HG03378 (cell line): ENCODE results near the gene OPN1MW3.
"Not testable (repeated sequence)": the region's sequence is repeated elsewhere in the genome, so short reads cannot be mapped to it uniquely, and the experiment has no call there.

Experiments
- ATAC-seq: cut with Tn5 transposase; IDR thresholded peaks from one replicate; pipeline ENCODE4 v1.9.1; 2021; ENCODE audit warnings: mild to moderate bottlenecking, moderate library complexity; ENCODE audit not compliant: unreplicated experiment

OPN1MW3 gene

DNA sequence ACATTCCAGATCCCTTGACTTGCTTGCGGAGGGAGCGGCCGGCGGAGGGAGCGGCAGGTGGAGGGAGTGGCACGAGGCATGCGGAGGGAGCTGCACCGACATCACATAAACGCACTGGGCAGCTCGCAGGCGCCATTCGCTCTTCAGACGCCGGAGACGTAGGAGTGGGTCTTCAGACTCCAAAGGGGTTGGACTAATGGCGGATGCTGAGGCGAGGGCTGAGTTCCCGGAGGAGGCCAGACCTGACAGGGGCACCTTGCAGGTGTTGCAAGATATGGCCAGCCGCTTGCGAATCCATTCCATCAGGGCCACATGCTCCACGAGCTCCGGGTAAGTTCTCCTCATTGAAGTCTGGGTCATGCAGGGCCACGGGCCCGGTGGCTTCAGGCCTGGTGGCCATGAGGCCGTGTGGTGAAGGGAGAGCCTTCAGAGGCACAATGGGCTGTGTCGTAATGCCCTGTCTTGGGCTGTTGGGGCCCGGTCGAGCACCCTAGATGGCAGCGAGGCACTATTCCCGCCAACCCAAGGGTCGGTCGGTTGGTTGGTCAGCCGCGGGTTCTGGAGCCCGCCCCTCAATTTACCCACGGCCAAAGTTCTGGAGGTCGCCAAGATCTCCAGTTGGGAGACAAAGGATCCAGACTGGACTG lies 38.4 kb downstream of the OPN1MW3 start, which contains the start of gene TKTL1:
Gene TKTL1, plus strand, starts transcription at position 132 of the 647 bp plus-strand sequence. Its CDS starts 65 bp downstream, at position 197.
- ATAC-seq, result no peak

DNA sequence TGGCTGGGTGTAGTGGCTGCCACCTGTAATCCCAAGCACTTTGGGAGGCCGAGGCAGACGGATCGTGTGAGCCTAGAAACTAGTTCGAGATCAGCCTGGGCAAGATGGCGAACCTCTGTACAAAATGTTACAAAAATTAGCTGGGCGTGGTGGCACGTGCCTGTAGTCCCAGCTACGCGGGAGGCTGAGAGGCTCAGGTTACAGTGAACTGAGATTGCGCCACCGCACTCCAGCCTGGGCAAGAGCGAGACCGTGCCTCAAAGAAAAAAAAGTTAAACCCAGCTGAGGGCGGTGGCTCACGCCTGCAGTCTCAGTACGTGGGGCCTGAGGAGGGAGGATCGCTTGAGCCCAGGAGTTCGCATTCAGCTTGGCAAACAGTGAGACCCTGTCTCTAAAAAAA lies 39.3 kb downstream of the OPN1MW3 start:
- no peak for ATAC-seq

DNA sequence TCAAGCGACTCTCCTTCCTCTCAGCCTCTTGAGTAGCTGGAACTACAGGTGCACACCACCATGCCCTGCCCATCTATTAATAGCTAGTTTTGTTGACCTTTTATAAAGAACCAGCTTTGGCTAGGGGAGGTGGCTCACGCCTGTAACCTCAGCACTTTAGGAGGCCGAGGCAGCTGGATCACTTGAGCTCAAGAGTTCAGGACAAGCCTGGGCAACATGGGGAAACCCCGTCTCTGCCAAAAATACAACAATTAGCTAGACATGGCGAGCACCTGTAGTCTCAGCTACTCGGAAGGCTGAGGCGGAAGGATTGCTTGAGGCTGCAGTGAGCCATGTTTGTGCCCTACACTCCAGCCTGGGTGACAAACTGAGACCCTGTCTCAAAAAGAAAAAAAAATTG lies 40.9 kb downstream of the OPN1MW3 start:
- ATAC-seq, result no peak

DNA sequence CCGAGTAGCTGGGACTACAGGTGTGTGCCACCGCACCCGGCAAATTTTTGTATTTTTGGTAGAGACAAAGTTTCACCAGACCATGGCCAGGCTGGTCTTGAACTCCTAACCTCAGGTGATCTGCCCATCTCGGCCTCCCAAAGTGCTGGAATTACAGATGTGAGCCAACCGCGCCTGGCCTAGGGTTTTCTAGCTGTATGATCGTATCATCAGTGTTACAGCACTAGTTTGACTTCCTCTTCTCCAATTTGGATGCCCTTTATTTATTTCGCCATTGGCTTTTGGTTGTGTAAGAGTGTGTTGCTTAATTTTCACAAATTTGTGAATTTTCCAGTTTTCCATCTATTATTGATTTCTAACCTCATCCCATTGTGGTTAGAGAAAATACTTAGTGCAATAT lies 43.4 kb downstream of the OPN1MW3 start:
- ATAC-seq, result no peak

DNA sequence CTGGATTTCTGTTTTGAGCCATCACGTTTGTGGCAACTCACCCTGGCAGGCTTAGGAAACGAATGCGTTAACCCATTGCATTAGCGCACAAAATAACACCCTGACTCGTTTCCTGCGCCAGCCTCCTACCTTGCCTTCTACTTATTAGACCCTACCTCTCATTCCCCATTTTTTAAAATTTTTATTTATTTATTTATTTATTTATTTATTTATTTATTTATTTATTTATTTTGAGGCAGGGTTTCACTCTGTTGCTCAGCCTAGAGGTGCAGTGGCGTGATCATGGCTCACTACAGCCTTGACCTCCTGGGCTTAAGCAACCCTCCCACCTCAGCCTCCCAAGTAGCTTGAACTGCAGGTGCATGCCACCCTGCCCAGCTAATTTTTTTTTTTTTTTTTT lies 45.6 kb downstream of the OPN1MW3 start:
- not testable (repeated sequence) for ATAC-seq

DNA sequence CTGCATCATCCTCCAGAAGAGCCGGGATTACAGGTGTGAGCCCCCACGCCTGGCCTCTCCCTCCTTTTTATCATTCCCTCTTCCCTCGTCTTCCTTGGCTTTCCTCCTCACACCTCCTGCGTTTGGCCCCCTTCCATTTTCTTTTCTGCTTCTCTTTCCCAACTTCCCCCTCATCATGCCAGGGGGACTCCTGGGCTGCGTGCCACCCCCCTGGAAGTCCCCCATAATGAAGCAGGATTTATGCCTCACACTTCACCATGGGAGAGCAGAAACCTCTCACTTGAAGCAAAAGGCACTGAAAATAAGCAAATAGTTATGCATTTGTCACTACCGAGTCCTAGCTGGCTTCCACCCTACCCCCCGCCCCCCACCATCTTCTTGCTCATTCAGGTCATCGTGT lies 46.1 kb downstream of the OPN1MW3 start:
- no peak for ATAC-seq

DNA sequence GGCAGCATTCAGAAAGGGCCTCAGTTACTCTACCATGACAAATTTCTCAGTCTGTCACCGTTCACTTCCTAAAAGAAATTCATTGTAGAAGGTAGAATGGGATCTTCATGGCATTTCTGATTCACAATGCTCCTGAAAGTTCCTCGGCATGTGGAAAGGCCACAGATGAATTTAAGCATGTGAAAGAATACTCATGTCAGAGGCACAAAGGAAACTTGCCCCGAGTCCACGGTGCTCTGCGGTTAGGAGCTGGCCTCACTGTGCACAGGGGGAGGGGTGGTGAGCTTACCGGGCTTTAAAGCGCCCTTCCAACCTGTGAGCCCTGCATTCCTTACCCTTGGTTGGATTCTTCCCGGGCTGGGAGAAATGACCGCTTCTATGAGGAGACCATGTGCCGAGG lies 47.5 kb downstream of the OPN1MW3 start:
- no peak for ATAC-seq

DNA sequence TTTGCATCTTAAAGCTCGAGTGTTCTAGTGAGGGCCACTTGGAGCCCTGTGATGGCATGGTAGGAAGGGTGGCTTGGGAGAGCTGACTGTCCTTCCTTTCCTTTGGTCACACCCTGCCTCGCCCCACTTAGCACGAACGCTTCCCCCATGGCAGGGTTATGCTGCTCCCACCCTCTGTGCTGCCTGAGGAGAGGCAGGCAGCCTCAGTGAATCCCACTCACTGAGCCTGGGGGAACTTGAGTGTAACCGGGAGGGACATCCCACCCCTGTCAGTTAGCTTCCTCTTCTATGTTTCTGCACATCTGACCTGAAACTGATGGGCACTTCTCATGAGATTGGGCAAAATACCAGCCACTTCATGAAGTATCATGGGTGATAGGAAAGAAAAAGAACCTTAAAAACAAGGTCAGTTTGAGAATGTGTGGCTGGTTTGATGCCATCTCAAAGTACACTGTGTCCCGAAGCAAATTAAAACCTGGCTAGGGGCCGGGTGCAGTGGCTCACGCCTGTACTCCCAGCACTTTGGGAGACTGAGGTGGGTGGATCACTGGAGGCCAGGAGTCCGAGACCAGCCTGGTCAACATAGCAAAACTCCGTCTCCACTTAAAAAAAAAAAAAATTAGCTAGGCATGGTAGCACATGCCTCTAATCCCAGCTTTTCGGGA lies 48.3 kb downstream of the OPN1MW3 start:
- ATAC-seq, result no peak

DNA sequence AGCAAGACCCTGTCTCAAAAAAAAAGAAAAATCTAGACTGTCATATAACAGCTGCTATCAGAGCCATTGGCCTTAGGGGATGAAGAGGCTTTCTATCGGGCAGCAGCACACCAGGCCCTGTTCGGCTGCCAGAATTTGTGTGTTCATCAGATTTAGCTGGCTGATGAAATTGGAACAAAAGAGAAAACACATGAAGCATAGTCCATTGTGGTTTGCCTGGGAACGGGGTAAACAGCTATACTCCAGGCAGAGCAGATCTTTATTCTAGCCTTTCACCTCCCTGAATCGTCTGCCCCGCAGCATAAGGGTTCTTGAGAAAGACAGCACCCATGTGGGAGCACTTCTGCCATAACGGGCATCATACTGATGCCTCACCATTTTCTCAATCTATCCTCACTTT lies 49.8 kb downstream of the OPN1MW3 start:
- no peak for ATAC-seq

DNA sequence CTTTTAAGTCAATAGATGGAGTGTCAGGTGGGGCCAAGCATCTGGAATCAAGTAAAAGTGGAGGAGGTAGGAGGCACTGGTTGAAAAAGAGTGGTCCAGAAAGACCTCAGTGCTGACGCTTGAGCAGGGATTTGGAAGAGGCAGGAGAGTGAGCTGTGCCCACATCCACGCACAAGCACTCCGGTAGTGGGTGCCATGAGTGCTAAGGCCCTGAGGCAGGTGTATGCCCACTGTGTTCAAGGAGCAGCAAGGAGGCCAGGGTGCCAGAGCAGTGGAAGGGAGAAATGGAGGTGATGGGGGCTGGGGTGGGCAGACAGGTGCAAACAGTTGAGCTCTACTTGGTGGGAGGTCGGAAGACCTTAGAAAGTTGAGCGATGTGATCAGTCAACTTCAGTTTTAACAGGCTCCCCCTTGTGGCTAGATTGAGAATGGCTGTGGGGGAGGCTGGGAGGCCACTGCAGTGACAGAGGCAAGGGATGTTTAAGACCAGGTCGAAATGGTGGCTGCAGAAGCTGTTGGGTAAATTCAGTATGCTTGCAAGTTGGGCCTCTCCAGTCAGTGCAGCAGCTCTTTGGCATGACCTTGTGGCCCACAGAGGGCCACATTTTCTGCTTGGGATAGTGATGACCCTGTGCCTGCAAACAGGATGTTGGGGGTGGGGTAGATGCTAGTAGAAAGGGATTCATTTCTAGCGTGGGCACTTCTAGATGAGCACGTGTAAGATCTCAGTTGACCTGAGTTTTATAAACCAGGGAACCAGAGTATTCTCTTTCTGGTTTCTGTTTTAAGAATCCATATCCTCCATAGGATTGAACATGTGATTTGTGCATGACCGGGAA lies 50.9 kb downstream of the OPN1MW3 start:
- ATAC-seq, result no peak

DNA sequence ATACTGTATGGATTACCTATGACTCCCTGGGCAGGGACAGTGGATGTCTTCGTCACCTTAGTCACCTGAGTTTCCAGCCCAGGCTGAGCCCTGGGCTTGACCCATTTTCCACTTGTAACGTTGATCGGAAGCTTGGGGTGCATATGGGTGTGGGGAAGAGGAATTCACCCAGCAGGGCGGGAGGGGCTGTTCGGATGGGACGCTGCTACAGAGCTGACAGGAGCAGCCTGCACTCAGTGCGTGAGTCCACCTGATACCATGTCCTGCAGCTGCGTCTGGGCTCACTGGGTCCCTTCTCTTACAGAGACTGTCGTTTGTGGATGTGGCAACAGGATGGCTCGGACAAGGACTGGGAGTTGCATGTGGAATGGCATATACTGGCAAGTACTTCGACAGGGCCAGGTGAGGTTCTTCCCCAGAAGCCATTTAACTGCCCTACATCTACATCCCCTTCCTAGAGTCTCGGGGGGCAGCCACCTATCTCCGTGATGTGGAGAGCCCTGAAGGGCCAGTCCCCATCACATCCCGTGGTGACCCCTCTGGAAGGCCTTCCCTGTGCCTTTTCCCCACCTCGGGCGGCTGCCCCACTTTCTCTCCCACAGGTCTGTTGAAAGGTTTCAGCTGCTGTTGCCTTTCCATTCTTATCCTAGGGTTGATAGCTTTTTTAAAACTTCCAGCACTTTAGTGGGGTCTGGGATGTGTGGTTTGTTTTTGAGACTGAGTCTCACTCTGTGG lies 51.8 kb downstream of the OPN1MW3 start:
- ATAC-seq, result no peak

DNA sequence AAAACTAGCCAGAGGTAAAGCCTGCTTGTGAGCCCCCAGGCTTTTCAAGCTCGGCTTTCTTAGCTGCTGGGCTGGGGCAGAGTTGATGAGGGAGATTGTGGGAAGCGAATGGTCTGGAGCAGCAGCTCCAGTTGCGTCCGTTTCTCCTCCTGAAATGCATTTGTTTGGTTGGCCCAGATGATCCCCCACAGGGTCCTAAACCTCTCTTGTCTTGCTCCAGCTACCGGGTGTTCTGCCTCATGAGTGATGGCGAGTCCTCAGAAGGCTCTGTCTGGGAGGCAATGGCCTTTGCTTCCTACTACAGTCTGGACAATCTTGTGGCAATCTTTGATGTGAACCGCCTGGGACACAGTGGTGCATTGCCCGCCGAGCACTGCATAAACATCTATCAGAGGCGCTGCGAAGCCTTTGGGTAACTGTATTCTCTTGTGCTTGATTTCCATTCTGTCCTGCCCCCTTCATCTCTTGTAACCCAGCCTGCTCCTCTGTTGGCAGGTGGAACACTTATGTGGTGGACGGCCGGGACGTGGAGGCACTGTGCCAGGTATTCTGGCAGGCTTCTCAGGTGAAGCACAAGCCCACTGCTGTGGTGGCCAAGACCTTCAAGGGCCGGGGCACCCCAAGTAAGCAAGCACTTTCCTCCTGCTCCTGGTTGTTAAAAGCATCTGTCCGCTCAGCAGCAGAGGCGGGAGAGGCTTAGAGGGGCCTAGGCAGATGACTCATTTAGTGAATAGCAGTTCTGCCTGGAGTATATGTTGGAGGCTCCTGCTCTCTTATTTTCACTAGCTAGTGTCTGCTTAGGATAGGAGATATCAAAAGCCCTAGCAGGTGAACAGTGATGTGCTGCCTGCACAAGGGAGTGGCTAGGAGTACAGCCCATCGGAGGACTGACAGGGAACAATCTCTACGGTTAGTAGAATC lies 53.5 kb downstream of the OPN1MW3 start:
- ATAC-seq, result no peak

DNA sequence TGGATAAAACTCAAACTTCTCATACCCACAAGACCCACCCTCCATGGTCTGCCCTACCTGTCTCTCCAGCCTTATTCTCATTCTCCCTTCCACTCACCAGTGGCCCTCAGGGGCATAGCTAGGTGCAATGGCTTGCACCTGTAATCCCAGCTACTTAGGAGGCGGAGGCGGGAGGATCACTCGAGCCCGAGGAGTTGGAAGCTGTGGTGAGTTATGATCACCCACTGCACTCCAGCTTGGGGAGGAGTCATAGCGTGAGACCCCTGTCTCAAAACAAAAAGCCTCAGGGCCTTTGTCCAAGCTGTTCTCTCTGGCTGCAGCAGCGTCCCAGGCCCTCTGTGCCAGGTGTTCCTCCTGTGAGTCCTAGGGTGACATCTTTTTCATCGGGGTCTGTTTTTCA lies 54.7 kb downstream of the OPN1MW3 start:
- no peak for ATAC-seq

DNA sequence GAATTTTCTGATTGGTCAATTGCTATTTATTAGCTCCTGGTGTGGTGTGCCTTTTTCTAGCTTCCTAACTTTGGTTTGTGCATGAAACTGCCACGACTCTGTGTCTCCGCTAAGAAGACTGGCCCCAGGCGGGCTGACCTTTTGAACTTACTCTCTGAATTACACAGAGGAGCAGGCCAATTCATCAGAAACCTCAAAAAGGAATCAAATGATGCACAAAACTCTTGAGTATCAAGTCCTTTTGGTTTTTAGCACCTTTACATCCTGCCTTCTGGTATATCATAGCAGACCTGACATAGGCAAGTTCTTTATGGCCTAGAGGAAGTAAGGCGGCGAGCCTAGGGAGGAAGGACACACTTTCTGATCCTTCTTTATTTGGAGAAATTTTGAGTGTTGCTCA lies 55.8 kb downstream of the OPN1MW3 start:
- ATAC-seq, result no peak

DNA sequence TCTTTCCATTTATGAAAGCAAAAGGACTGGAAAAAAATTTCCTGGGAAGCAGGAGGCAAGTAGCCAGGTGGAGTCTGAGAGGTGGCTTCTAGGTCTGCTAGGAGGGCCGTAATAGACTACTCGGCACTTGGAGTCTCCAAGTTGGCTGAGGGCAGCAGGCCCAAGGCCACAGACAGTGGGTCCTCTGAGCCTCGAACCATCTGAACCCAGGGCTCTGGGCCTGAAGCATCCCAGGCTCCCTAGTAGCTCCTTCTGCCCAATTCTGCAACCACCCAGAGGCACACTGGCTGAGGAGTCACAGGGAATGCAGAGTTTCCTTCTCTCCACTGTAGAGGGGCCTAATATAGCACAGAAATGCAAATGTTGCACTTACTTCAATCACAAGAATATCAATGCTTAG lies 58.0 kb downstream of the OPN1MW3 start:
- ATAC-seq, result no peak

DNA sequence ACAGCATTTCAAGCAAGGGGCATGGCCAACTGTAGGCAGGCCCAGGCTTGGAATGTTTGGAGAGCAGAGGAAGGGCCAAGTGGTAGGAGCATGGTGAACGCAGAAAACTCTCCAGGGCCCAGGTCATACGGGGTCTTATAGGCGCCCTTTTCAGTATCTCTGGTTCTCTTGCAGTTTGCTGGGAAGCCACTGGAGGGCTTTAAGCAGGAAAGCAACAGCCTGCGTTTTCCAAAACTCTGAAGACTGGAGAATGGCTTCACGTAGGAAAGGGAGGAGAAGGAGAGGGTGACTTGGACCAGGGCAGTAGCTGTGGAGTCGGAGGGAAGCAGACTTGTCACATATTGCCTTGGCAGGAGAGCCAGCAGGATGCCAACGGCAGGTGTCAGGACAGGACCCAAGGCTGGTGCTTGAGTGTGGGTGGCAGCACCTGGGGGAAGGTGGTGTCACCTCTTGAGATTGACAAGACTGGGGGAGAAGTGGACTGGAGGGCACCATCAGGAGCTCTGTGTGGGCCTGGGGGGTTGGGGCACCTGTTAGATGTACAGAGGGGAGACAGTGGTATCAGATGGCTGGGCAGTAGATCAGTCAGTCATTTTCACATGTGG lies 60.1 kb downstream of the OPN1MW3 start:
- ATAC-seq, result no peak

DNA sequence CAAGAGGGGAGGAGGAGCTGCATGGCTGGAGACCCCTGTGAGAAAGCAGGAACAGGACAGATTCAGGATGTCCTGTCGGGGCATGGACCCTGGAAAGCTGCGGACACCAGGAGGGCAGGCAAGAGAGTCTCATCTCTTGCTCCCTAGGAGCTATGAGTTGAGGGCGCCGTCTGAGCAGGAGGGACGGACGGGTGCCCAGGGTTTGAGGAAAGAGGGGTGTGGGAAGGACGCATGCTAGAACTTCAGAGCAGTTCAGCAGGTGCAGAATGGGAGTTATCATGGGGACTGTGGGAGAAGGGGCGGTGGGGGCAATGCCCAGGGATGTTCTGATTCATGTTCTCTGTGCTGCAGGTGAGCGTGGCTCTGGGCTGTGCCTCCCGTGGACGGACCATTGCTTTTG lies 63.0 kb downstream of the OPN1MW3 start:
- ATAC-seq, result no peak
